Neural cell (in vitro differentiated cells): ENCODE results near the gene MFRP.

Experiments
- RAD21 ChIP-seq: fragments of 450-650 bp; conservative IDR thresholded peaks from 2 replicates; pipeline ENCODE4 v1.6.1; 2014; ENCODE audit warnings: antibody characterized with exemption, mild to moderate bottlenecking, moderate library complexity
- SMC3 ChIP-seq: fragments of 450-650 bp; conservative IDR thresholded peaks from 2 replicates; pipeline ENCODE4 v1.6.1; 2014; ENCODE audit warnings: antibody characterized with exemption, mild to moderate bottlenecking, moderate library complexity; ENCODE audit not compliant: poor library complexity

GRCh38 chr11:119369132-119369925, 22.8 kb upstream of the MFRP start:
- TF ChIP-seq SMC3, result no peak
- no peak for TF ChIP-seq RAD21
